Left renal cortex interstitium (tissue), 4 donors: ENCODE results near the gene PXMP4. TPM values are rescaled to one million over a fixed set of nuclear protein-coding genes. Genes with fewer than 3 reads are reported as not detected.

Experiments used
- DNase-seq, 4 donors: peaks; one replicate each; pipeline ENCODE4 v3.0.0-alpha.2; 2013; ENCODE audit warnings: low read depth in 4 of 4, low spot score in 2 of 4, missing footprints in 1 of 4
- polyA plus RNA-seq, 4 donors: library from polyadenylated mRNA; unstranded; fragments of 120-200 nt; gene quantifications; one replicate each; pipeline ENCODE4 v1.2.1, GENCODE V29; 2013; ENCODE audit not compliant: insufficient read length in 4 of 4

PXMP4 gene
- polyA plus RNA-seq, 4 donors: 8.3 to 9.8 (median 9.2) TPM

DNA sequence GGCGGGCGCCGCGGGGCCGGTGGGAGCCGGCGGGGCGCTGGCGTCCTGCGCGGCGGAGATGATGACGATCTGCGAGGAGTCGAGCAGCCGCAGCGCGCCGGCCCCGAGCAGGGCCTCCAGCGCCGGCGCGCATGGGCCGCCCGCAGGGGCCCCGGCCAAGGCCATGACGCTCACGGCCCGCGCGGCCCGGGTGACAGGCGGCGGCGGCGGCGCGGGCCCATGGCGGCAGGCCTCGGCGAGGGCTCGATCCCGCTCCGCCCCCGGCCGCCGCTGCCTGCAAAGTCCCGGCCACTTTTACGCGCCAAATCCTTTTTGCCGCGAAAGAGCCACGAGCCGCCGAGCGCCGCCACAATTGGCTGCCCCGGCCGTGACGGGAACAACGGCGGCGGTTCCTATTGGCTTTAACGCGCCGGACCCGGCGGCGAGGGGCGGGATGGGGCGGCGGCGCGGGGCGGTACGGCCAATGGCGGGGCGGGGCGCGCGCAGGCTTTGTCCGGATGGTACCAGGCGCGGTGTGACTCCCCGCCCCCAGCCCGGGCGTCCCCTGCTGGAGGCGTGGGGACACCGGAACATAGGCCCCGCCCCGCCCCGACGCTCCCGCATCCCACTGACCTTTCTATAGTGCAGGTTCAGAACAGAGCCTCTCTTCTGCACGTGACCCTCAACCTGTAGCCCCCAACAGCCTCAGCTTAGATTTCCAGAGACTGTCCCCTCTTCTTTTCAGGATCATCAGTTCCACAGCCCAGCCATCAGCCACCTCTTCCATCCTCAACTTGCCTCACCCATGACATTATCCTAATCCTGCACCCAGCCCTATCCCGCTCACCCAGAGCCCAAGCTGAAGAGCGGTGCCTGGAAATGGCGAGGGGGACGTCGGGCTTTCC is 33.8 kb downstream of the PXMP4 start, which contains the start of gene E2F1:
E2F1 (minus strand) TSS at position 286 of the 884 bp plus-strand sequence; CDS start at position 165, 121 bp downstream.
- peak in 2 of 4 donors; percentile 82 to 87 for DNase-seq

DNA sequence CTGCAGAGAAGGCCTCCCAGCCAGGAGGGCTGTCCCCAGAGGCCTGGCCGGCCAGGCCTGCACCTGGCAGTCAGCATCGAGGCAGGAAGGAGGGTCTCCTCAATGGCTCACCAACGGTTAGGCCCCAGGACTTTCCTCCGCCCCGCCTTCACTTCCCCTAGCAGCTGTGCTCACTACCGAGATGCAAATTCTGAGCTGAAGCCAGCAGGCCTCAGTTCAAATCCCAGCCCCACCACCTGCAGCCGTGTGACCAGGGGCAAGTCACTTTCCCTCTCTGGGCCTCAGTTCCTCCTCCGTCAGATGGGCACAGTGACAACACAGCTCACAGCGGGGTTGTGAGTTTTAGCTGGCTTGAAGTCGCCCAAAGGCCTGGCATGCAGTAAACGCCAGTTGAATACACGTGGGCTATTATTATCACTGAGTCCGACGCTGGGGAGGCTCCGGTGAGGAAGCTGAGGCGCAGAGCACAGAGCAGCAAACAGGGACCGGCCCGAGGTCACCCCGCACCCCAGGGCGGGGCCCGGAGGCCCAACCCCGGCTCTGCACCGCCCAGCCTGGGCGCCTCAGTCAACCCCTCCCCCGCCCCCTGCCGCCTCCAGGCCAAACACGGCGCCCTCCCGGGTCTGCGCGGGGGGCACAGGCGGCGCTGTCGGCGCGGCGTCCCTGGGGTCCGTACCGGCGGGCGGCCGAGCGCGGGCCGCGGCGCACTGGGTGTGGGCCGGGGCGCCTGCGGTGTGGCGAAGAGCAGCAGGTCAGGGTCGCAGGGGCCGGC is 34.6 kb downstream of the PXMP4 start:
- no peak for DNase-seq

DNA sequence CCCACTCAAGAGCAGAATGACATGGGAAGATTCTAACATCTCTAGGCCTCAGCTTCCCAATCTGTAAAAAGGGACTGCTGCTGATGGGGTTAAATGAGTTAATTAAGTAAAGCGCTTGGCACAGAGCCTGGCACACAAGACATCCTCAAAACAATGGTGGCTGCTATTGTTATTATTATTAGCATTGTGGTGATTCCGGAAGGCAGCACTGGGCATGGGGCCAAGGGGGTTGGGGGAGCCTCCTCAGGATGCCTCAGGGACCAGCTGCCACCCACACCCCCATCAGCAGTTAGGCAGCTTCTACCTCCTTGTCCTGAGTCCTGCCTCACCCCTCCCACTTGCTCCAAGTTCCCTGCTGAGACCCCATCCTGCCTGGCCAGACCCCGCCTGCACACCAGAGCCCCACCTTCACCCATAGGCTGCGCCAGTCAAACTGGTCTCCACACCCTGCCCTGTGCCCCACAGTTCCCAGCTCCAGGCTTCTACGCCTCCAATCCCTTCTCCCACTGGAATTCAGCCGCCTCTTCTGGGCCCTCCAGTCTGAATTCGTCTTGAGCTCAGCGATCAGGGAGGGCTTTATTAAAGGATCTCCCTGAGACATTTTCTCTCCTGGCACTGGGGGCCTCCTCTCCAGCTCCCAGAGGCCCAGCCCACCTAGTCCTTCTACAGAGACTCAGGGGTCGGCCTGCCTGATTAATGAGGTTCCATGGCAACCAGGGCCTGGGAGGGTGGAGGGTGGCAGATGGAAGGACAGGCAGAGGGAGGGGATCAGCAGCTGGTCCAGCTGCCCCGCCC is 35.4 kb downstream of the PXMP4 start:
- no peak for DNase-seq

DNA sequence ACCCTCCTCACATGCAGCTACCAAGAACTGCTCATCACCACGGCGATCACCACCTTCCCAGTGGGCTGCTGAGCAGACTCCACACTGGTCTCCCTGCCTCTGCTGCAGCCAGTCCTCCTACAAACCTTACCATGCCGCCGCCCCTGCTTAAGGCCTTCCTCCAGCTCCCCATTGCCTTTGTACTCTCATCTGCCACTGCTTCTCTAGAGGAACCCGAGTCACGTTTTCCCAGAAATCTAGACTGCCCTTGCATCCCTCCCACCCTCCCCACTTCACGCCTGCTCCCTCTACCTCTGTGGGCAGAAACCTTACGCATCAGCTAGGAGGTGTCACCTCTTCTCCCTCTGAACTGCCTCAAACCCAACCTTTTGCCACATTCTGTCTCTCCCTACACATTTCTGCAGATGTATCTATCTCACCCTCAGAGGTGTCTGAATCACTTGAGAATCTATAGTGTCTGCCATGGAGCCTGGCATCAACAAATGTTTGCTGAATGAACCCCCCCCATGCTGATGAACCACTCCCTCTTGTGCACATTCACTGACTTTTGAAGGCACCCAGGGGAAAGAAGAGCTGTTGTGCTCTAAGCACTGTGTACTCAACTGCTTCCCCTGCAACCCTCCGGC is 38.3 kb downstream of the PXMP4 start:
- DNase-seq: no peak

DNA sequence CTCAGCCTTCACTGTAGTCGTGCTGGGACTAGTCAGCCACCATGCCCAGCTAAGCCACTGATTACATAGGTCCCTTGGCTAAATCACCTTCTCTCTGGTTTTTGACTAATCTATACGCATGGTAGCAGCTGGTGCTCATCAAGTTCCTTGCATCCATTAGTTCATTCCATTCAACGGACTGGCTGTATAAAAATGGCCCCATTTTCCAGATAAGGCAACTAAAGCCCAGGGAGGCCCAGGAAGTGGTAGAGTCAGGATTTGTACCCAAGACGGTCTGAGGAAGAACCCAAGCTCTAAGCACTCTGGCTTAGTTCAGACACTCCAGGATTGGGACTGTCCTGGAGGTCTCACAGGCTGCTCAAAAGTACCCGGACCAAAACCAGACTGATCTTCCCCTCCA is 38.8 kb downstream of the PXMP4 start:
- no peak for DNase-seq

DNA sequence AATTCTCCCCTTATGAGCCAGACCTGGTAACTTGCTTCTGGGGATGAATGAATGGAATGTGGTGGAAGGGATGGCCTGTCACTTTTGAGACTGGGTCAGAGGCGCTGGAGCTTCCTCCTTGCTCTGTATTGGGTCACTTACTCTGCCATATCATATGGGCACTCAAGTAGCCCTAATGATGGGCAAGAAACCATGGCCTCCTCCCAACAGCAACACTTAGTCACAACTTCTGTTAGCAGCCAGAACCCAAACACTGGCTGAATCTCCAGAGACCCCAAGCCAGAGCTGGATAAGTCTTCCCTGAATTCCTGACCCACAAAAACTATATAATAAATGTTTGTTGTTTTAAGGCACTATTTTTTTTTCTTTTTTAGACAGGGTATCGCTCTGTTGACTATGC is 39.4 kb downstream of the PXMP4 start:
- DNase-seq: no peak

DNA sequence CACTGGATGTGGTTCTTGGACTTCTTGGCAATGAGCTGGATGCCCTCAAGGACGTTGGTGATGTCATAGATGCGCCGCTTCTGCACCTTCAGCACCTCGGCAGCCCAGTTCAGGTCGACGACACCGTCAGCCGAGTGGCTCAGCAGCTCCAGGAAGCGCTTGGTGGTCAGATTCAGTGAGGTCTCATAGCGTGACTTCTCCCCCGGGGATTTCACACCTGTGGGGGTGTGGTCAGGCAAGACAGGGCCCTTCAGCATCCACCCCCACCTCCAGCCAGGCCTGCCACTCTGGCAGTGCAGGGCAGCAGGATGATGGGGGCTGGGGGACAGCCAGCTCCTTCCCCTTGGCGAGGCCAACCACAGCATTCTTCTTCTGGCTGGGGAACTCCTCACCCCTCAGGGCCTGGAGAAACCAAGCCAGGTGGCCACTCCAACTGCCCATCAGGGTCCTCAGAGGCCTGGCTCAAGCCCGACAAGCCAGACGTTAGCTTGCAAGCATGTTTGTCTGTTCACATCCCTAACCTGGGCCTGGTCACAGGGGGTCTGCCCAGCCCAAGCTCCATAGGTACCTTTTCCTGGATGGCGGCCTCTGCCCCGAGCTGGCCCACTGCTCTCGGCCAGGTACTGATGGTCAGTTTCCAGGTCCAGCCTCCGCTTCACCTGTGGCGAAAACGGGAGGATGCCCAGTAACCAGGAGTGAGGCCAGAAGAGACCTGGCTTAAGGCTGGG is 40.2 kb downstream of the PXMP4 start:
- no peak for DNase-seq

DNA sequence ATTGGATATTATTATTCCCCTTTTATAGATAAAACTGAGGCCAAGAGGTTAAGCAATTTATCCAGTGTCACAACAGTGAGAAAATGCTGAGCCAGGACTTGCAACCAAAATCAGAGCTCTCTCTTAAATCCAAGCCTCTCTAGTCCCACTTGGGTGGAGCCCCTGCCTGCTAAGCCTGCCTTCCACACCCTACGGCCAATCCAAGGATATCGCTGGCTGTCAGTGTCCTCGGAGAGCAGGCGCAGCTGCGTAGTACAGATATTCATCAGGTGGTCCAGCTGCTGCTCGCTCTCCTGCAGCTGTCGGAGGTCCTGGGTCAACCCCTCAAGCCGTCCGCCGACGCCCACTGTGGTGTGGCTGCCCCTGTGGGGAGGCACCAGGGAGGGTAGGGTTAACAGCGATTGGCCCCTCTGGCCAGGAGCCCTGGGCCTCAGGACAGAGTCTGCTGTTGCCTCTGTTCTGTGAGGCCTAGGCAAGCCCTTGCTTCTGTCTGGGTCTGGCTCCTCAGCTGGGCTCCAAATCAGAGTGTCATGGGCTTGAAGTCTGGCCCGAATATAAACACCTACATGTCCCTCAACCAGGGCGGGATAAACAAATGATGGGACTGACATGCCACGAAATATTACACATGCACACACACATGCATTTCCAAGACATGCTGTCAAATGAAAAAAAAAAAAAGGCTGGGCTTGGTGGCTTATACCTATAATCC is 42.0 kb downstream of the PXMP4 start:
- DNase-seq: no peak

DNA sequence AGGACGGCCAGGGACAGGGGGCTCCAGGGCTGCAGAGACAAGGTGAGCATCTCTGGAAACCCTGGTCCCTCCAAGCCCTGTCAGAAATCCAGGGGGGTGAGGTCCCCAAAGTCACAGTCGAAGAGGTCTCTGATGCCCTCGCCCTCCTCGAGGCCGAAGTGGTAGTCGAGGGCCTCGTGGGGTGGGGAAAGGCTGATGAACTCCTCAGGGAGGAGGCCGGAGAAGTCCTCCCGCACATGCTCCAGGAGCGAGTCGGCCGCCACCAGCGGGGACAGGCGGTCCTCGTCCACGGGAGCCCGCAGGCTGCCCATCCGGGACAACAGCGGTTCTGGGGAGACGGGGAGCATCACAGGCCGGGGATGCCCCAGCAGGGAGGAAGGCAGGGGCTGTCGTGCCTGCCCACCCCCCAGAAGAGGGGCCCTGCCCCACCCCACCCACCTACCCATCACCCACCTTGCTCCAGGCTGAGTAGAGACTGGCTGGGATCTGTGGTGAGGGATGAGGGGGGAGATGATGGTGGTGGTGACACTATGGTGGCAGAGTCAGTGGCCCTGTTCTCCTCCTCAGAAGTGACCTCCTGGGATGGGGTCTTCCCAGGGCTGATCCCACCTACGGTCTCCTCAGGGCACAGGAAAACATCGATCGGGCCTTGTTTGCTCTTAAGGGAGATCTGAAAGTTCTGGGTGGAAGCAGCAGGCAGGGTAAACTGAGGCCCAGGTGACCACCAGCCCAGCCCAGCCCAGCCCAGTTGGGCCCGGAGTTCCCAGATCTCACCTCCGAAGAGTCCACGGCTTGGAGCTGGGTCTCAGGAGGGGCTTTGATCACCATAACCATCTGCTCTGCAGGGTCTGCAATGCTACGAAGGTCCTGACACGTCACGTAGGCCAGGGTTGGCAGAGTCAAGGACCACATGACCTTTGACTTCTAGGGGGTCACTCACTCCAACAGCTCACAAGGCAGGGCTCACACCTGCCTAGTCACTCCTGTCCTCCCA is 43.2 kb downstream of the PXMP4 start:
- no peak for DNase-seq

DNA sequence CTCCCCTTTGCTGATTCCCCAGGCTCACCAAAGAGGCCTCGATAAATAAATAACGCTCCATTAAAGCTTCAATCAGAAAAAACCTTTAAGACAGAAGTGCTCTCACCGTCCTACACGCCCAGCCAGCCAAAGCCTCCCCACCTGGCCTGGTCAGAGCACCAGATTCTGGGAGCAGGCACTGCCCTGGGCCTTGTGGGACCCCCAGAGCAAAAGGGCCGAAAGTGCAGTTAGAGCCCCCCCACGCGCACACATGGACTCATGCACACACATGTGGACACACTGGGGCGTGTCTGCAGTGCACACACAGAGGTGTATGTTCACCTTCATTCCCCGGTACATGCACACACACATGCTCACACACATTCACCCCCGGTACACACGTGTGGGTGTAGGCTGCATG is 44.0 kb downstream of the PXMP4 start:
- DNase-seq: no peak

DNA sequence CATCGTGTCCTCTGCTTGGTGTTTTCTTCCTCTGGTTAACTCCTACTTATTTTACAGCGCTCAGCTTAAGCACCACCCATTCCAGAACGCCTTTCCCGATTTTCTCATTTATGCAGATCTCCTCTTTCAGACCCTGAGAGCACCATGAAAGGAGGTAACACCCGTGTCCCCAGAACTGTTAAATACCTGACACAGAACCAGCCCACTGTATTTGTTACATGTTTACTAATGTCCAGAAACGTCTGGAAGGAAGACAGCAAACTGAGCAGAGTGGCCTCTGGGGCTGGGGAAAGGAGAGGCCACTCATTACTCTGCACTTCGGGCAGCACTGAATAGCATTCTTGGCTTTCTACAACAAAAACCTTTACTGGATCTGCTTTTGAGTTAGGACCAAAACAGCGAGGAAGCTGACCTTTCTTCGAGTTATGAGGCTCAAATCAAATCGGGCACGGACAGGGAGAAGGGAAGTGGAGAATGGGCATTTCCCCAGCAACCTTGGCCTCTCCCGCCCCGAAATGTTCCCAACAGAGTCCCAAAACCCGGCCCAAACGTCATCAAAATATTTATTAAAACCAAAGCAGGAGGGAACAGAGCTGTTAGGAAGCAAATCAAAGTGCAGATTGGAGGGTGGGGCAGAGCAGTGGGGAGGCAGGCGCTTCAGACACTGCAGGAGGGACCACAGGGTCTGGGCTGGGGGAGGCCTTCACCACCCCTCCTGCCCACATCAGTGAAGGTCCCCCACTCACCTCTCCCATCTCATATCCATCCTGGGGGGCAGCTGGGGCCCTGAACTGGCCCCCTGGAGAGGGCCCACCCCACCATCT is 44.8 kb downstream of the PXMP4 start:
- no peak for DNase-seq

DNA sequence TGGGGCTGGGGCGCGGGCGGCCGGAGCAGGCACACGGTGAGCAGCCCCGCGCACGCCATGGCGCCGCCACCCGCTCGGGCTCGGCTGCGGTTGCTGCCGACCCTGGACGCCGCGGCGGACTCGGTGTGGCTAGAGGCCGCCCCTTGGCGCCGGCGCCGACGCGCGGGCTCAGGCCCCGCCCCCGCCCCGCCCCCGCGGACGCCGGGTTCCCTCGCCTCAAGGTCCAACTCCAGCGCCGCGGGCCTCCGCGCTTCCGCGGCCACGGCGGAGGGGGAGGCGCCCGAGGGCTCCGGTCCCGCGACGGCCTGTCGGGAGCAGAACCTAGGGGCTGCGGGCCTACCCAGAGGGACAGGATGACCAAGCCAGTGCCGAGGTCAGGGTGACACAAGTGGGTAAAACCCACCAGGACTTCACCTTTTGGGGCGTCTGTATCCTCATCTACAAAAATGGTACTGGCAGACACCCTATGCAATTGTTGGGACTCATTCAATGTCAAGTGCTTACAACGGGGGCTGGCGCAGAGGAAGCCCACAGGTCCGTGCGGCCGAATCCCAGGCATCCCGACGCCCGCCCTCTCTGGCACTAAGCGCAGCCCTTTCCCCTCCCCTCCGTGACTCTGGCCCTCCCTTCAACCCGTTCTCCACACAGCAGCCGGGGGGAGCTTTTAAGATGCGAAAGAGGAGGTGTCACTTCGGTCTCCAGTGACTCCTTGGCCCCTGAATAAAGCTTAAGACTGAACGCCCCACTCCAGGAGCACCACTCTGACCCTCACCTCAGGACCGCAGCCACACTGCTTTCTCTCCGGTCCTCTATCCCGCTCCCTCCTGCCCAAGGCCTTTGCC is 45.6 kb downstream of the PXMP4 start, which contains the start of gene NECAB3:
NECAB3 (minus strand) TSS at position 135 of the 842 bp plus-strand sequence; CDS start at position 59, 76 bp downstream.
- no peak for DNase-seq

DNA sequence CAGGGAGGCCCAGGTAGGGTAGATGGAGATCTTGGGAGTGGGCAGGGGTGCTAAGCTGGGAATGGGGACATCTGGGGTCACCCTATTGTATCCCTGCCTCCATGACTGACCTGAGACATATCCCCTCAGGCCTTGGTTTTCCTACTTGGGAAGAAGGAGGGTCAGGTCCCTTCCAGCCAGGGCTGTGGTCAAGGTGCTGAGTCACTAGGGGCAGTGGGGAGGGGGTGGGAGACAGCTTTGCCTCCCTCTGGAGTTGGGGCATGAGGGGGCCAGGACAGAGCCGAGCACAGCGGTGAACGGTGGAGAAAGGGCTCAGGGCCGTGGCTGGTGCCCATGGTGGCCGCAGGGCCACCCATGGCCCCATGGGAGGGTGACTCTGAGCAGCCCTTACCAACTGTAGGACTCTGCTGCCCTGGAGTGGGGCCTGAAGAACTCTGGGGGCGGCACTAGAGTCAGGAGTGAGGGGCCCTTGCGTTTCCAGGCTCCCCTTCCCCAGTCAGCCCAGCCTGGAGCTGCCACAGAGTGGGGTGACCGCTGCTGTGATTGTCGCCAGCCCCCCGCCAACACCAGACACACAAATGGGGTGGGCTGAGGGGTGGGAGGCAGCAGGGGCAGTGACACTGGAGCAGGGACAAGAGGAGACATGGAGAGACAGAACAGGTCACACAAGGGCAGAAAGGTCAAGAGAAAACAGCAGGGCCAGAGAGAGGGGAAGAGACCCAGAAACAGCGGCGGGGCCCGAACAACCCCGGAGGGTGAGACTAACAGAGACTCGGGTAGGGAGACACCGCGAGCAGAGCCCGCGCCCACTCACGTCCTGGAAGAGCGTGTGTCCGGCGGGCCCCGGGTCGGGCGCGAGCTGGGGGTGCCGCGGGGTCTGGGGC is 46.5 kb downstream of the PXMP4 start:
- no peak for DNase-seq

DNA sequence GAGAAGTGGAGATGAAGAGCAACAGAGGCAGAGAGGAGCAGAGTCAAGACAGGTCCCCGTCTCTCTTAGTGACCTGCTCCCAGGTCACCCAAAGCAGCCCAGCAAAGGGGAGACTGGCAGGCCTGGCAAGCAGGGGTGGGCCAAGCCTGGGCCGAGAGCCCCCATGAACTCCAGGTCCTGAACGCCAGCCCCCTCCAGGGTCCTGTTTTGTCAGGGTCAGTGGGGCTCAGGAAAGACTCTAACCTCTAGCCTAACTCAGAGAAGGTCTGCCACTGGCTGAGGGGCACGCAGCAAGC is 47.0 kb downstream of the PXMP4 start:
- no peak for DNase-seq

DNA sequence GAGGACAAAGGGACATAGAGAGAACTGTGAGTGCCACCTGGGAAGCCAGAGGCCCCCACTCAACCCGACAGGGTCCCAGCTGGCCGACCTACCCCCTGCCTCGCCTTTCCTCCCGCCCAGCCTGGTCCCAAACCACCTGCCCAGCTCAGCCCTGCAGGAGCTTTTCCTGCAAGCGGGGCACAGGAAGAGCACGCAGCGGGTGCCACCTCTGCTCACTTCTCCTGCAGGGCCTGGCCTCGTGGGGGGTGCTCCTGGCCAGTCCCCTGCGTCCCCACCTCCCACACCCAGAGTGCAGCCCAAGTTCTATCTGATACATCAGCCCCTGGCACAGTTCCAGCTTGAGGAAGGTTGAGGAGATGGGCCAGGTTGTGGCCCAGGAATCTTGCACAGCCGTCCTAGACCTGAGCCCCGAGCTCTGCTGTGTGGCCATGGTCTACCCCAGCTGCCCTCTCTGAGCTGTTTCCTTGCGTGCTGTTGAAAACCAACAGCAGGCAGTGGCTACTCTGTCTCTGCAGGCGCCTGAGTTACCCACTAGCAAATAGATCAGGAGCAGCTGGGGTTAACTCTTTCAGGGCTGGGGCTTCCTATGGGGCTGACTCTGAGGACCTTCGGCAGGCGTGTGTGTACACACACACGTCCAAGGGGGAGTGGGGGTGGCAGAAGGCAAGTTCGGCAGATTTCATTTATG is 47.5 kb downstream of the PXMP4 start:
- DNase-seq: no peak
